DMS 273 (cell line): ENCODE measurements around the gene CCDC170.
"Not testable (repeated sequence)": the region's sequence is repeated elsewhere in the genome, so short reads cannot be mapped to it uniquely, and the experiment has no call there.

Source experiments
- DNase-seq: peaks from one replicate; lab custom pipeline; 2025; ENCODE audit not compliant: unreplicated experiment; lab: John Stamatoyannopoulos, UW

CCDC170 gene

DNA sequence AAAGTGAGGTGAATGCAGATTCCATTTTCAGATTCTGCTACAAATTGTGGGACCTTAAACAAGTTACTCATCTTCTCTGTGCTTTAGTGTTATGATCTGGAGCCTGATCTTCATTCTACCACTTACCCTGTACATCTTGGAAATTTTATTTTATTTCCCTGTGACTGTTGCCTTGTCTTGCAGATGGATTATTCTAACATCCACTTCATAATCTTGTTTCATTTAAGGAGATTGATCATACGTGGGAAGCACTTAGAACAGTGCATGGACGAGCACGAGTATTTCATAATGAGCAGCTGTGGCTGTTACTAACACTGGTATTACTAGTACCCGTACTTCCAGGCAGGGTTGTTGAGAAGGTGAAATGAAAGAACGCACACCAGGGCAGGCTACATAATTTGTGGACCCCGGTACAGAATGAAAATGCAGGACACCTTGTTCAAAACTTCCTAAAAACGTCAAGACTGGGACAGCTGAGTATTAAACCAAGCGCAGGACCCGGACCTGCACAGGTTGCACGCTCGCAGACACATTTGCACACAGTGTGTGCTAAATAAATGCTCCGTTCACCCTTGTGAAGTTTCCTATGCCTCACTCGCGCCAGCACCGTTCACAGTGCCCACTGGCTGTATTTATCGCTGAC, 535 bp upstream of the CCDC170 start:
- peak; percentile 21 for DNase-seq

DNA sequence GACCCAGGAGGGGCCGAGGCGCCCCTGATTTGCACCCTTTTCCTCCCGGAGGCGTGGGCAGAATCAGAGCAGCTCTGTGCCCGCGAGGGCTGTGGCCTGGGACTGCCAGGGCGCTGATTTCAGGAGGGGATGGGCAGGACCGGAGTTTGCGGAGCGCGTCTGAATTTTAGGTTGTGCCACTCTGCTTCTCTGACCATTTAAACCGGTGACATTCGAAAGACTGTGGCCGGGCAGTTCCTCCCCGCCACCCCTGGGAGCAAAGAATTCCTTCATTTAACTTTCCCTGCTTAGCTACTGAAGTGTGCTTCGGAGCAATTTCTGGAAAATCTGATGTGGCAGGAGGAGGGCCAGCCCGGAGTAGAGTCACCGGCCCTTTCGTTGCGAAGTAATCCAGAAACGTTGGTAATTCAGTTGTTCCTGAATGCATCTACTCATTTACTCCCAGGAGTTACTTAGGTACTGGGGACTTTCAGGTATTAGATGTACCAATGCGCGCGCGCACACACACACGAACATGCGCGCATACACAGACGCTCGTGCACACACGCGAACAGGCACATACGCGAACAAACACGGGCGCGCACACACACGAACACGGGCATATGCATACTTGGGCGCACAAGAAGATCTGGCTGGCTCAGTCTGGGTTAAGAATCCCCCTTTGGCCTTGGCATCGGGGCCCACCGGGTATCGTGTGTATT, 568 bp downstream of the CCDC170 start:
- DNase-seq = peak; percentile 47

DNA sequence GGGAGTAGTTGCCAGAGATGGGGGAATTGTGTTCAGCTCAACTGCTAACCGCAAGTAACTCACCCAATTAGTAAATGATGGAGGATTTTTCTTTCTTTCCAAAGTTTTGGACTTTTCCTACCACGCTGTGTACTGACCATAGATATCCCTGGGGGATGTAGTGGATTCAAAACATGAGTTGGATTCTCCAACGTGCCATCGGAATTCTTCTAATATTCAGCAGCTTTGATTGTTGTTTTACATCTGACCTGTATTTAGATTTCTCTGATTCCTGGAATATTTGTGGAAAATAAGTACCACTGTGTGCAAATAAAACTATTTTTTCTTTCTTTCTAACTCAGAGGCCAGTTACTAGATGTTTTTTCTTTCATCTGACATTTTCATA, 1.1 kb downstream of the CCDC170 start:
- DNase-seq = no peak

DNA sequence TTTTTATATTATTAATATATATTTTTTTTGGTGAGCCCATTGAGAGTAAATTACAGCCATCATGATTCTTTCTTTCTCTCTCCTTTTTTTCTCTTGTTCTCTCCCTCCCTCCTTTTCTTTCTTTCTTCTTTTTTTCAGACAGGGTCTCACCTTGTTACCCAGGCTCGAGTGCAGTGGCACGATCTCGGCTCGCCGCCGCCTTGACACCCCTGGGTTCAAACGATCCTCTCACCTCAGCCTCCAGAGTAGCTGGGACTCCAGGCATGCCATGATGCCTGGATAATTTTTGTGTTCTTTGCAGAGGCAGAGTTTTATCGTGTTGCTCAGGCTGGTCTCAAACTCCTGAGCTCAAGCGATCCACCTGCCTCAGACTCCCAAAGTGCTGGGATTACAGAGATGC, 1.6 kb downstream of the CCDC170 start:
- no peak for DNase-seq

DNA sequence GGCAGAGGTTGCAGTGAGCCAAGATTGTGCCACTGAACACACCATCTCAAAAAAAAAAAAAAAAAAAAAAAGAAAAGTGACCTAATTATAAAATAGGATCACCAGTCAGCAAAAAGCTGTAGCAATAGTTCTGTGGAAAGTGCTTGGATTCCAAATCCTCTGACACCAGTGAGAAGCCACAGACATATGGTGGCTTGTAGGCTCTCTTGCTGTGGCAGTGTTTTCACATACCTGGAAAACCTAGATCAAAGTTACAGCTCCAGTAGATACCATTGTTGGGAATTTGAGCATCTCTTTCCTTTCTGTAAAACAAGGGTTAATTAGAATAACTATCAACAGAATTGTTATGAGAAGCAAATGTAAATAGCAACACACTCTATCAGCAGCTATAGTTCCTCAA, 4.1 kb downstream of the CCDC170 start:
- DNase-seq = no peak

DNA sequence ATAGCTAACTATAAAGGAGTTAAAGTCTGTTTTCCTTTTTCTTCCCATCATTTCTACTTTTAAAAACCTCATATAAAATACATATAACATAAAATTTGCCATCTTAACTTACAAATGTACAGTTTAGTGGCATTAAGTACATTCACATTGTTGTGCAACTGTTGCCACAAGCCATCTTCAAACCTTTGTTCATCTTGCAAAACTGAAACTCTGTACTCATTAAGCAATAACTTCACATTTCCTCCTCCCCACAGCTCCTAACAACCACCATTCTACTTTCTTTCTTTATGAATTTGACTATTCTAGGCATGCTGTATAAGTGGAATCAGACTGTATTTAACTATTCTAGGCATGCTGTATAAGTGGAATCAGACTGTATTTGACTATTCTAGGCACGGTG, 4.5 kb downstream of the CCDC170 start:
- DNase-seq = no peak

DNA sequence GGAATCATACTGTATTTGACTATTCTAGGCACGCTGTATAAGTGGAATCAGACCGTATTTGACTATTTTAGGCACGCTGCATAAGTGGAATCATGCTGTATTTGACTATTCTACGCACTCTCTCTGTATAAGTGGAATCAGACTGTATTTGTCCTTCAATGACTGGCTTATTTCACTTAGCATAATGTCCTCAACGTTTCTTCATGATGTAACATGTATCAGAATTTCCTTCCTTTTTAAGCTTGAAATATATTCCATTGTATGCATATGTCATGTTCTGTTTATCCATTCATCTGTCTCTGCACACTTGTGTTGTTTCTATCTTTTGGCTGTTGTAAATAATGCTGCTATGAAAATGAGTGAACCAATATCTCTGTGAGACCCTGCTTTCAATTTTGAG, 5.7 kb downstream of the CCDC170 start:
- DNase-seq = no peak

DNA sequence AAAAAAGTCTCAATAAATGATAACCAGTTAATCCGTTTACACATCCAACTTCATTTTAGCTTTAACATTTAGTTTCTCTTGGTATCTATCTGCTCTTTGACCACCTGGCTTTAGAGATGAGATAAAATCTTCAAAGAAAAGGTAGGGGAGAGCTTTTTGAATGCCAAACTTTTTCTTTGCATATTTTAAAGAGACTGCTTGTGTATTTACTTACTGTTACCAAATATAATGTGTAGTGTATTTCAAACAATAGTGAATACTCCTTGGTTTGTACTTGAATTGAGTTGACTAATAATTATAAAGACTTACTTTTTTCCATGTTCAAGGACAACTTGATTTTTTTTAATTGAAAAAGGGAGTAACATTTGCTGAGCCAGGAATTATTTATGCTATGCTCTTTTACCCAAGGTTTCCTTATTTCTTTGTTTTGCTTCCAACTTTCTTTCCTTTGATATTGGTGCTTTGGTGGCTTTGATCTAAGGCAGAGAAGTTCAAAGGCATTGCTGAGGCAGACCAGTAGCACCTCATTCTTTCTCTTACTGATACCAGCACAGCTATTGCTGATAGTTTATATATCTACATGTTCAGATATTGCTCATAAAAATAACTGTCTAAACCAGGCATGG, 7.8 kb downstream of the CCDC170 start:
- DNase-seq = no peak

DNA sequence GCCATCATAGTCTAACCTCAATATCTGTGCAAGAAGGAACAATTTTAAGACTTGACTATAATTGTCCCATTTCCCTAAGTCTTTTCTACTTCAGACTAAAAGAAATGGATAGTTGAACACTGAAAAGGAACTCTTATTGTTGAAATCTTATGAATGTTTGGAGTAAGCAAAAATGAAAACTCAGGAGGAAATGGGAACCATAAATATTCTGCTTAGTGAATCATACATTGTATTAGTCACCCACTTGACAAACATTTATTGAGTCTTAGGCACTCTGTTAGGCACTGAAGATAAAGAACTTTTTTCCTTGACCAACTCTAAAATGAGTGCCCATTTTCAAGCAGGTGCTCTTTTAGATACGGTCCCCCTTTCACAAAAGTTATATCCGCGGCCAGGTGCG, 8.7 kb downstream of the CCDC170 start:
- no peak for DNase-seq

DNA sequence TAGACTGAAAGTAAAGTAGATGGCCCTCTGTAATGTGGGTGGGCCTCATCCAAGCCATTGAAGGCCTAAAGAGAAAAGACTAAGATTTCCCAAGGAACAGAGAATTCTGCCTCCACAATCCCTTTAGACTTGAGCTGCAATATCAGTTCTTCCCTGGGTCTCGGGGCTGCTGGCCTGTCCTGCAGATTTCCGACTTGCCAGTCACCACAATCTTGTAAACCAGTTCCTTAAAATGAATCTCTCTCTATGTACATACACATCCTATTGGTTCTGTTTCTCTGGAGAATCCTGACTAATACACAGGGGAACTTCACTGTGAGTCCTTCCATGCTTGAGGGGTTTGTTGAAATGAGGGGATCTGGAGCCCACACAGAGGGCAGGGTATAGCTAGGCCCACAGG, 12.9 kb downstream of the CCDC170 start:
- no peak for DNase-seq

DNA sequence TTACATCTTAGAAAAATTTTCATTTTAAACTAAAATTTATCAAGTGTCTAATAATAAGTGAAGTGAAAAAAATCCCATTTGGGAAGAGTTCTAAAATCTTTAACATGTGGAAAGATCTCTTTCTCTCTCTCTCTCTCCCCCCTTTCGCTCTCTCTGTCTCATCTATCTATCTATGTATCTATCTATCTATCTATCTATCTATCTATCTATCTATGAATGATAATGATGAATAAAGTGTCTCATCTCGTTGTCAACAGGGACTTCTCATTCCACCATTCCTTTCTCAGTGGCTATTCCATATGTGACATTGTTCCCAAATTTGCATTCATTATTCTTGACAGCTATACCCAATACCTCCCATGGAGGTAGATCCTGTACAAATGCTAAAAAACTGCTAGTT, 15.2 kb downstream of the CCDC170 start:
- DNase-seq = no peak

DNA sequence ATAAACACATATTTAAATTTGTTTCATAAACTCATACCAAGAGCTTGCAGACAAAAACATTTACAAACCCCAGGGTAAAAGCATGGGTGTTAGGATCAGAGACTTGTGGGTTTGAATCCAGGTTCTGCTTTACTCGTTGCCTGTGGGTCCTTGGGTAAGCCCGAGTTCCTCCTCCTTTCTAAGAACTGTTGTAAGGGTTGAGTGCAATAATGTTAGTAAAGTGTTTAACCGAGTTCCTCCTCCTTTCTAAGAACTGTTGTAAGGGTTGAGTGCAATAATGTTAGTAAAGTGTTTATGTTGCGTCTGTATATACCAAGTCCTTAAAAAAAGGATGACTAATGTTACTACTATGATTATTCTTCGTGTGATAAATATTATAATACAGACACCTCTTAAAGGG, 18.7 kb downstream of the CCDC170 start:
- DNase-seq = no peak

DNA sequence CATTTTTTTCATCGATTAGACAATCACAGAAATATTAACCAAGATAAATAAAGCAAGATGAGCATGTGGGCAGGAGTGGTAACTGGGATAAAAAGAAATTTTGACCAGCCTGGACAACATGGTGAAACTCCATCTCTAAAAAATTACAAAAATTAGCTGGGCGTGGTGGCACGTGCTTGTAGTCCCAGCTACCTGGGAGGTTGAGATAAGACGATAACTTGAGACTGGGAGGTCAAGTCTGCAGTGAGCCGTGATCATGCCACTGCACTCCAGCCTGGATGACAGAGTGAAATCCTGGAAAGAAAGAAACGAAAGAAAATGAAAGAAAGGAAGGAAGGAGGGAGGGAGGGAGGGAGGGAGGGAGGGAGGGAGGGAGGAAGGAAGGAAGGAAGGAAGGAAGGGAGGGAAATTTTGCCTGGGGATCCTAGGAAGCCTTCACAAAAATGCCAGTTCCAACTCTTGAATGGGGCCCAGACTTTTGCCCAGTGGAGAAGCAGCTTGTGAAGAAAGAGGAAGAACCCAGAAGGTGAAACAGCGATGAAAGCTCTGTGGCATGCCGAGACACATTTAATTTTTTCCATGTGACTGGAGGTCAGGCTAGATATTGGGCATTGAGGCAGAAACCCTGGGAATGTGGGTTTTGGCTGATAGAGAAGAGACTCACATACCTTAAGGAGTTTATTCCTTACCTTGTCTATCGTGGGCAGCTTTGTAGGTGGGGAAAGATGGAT, 20.3 kb downstream of the CCDC170 start:
- DNase-seq = no peak

DNA sequence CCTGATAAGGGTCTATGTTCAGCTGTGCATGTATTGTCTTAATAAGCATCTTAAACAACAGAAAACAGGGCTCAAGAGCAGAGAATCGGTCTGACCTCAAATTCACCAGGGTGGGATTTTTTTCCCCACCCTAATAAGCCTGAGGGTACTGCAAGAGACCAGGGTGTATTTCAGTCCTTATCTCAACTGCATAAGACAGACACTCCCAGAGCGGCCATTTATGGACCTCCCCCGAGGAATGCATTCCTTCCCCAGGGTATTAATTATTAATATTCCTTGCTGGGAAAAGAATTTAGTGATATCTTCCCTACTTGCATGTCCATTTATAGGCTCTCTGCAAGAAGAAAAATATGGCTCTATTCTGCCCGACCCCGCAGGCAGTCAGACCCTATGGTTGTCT, 25.2 kb downstream of the CCDC170 start:
- not testable (repeated sequence) for DNase-seq

DNA sequence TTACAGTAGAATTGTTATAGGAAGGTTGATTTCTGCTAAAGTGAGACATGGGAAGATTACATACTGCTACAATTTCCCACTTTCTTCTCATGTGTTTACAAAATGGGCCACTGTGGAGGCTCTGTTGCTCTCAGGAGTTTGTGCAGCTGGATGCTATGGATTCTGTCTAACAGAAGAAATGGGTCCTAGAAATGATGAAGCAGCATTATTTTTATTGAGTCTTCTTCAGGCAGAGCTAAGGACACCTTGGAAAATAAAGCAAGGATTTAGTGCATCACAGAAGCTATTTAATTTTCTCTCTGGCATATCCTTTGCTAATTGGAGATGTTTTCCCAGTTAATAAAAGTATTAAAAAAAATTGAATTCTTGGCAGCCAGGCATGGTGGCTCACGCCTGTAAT, 29.2 kb downstream of the CCDC170 start:
- DNase-seq = no peak

DNA sequence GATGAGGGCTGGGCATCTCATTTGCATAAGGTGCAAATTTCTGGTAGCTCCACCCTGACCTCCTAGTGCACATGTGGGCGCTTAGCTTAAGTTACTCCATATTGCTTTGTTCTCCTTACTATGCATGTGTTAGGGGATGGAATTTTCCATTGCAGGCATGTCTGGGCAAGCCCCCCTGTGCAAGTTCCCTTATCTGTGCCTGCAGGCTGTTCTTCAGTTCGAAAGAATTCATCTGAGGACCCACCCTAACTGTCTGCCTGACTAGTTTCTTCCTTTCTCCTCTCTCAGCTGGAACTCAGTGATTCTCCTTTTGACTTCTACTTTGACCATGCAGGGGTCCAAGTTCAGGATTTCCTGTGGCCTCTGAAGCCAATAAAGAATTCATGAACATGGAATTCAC, 30.2 kb downstream of the CCDC170 start:
- DNase-seq = no peak

DNA sequence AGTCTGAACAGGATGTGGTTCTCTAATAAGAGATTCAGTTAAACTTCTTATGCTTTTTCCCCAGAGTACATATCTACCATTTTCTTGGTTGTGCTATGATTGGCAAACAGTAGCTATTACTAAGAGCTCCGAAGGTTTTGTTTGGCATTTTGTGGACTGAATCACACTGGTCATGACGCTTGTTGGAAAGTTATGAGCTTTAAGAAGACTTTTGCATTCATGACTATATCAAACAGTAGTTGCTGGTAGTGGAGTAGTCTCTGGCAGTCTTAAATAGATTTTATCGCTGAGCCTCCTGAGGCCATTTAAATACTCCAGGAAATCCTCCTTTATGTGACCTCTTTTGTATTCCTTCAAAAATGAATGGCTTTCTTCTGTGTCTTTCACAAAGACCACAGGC, 40.8 kb downstream of the CCDC170 start:
- DNase-seq = no peak

DNA sequence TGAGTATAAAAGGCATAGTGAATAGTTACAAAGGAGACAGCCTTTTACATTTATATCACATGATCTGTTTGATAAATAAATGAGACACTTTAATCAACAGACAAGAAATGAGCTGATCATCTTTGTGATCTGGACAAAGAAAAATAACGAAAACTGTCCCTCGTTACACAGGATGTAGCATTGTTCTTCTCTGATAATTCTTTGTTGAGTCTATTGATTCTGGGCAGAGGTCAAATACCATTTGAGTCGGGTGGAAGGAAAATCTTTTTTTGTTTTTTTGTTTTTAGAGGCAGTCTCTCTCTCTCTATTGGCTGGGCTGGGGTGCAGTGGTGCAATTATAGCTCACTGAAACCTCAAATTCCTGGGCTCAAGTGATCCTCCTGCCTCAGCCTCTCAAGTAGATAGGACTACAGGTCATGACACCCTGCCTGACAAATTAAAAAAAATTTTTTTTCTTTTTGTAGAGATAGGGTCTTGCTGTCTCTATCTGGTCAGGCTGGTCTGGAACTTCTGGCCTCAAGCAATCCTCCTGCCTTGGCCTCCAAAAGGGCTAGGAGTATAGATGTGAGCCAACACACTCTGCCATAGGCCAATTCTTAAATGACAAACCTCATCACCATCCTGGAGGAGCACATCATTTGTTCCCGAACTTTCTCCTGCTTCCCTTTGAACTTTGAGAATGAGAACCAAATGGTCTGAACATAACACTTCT, 41.8 kb downstream of the CCDC170 start:
- no peak for DNase-seq

DNA sequence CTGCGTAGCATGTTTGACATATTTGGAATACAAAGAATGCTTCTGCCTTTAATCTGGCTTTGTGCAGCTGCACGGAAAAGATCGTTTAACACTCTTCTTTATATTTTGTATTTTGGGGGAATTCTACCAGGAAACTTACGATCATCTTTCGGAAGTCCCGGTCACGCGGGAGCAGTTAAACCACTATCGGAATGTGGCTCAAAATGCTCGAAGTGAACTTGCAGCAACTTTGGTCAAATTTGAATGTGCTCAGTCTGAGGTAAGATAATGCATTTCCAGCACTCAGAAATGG, 42.3 kb downstream of the CCDC170 start:
- no peak for DNase-seq

DNA sequence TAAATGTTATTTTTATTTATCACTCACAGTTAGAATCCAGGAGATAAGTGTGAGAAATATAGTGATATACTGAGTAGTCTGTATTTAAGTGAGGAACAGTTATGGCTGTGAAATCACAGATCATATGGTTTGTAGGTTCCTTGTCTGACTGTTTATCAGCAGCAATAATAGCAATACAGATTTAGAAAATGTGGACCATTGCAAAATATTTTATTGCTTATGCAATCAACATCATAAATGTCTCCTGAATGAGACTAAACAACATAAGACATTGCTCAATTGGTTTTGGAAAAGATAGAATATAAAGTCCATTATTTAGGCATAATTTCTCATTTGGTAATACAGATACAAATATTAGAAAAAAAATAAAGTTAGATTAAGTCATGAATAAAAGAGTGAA, 43.7 kb downstream of the CCDC170 start:
- no peak for DNase-seq

DNA sequence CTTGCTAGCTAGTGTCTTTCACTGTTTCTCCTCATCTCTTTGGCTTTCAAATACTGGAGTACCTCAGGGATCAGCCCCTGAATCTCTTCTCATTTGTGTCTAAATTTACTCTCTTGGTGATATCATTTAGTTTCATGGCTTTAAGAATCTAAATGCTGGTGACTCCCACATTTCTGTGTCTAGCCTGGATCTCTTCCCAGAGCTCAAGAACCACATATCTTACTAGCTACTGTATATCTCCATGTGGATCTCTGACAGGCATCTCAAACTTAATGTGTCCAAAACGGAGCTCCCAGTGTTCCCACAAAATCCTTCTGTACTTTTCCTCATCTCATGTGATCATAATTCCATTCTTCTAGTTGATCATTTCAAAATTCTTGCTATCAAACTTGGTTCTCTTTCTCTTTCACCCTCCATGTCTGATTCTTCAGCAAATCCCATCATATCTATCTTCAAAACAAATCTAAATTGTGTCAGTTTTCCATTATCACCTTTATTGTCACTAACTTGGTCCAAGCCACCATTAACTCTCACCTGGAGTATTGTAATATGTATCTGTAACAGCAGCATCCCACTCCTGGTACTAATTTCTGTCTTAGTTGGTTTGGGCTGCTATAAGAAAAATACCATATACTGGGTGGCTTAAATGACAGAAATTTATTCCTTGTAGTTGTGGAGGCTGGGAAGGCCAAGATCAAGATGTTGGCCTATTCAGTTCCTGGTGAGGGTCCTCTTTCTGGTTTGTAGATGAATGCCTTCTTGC, 45.9 kb downstream of the CCDC170 start:
- no peak for DNase-seq
